ENCODE results near the gene ANKZF1.
"Not testable (repeated sequence)": the region's sequence is repeated elsewhere in the genome, so short reads cannot be mapped to it uniquely, and the experiment has no call there.

ANKZF1 gene, protein sequence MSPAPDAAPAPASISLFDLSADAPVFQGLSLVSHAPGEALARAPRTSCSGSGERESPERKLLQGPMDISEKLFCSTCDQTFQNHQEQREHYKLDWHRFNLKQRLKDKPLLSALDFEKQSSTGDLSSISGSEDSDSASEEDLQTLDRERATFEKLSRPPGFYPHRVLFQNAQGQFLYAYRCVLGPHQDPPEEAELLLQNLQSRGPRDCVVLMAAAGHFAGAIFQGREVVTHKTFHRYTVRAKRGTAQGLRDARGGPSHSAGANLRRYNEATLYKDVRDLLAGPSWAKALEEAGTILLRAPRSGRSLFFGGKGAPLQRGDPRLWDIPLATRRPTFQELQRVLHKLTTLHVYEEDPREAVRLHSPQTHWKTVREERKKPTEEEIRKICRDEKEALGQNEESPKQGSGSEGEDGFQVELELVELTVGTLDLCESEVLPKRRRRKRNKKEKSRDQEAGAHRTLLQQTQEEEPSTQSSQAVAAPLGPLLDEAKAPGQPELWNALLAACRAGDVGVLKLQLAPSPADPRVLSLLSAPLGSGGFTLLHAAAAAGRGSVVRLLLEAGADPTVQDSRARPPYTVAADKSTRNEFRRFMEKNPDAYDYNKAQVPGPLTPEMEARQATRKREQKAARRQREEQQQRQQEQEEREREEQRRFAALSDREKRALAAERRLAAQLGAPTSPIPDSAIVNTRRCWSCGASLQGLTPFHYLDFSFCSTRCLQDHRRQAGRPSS

DNA sequence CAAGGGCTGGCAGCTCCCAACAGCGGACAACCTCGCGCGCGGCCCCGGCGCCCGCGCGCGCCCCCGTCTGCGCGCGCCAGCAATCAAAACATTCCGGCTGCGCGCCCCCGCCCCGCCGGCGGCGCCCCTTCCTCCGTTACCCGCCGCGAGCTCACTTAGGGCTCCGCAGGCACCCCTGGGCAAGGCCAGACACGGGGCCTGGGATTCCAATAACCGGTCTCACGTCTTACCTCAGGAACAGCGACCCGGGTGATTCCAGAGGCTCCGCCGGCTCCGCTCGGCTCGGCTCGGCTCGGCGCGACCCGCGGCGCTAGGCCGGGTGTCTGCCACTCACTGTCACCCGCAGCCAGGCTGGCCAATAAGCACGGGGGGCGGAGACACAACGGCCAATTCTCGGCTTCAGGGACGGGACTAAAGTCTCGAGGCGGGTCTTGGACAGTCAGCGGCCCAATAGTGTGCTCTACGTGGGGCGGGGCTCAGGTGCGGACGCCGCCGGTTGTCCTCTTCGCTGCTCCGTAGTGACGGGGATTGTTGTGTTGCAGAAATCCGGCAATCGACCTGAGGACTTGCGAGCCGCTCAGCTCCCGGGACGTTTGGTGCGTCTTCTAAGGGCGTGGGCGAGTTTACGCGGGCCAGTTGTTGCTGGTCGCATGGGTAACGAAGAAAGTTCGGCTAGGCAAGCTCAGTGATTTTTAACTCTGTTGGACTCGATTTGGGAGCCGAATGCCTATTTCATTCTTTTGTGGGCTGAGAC is at the start of gene ANKZF1, which contains the start of gene ATG9A:
Gene ANKZF1, plus strand, starts transcription at position 502 of the 754 bp plus-strand sequence. CDS start 452 bp downstream, outside the sequence.
Gene ATG9A, minus strand, starts transcription at position 332 of the 754 bp plus-strand sequence. CDS start 1,612 bp downstream, outside the sequence.
- DNase-seq (ENCODE audit: low read depth, low spot score) = peak; percentile 99

DNA sequence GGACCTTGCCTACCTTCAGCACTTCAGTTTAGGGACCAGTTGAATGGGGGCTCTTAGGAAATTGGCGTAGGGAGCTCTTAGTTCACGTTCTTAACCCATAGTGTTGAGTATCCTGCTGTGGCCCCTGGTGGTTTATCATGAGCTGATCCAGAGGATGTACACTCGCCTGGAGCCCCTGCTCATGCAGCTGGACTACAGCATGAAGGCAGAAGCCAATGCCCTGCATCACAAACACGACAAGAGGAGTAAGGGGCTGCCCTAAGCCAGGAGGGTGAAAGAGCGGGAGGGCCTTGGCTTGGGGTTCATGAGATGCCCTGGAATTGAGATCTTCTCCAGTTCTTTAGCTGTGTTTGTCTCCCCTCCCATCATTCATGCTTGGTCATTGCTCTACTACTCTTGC is 48.6 kb upstream of the ANKZF1 start:
- DNase-seq (ENCODE audit: low read depth, low spot score) = no peak

DNA sequence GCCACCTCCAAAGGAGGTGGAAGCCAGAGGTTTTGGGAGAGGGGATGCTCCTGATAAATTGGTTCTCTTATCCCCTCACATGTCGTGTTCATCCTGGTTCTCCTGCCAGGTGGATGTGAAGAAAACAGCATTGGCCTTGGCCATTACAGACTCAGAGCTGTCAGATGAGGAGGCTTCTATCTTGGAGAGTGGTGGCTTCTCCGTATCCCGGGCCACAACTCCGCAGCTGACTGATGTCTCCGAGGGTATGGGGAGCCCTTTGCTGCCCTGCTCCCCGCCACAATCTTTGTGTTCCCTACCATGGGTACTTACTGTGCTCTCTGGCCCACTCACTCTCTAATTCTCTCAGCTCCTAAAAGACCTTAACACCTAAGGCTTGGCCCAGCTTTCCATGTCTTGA is 48.1 kb upstream of the ANKZF1 start:
- DNase-seq (ENCODE audit: low read depth, low spot score) = no peak

DNA sequence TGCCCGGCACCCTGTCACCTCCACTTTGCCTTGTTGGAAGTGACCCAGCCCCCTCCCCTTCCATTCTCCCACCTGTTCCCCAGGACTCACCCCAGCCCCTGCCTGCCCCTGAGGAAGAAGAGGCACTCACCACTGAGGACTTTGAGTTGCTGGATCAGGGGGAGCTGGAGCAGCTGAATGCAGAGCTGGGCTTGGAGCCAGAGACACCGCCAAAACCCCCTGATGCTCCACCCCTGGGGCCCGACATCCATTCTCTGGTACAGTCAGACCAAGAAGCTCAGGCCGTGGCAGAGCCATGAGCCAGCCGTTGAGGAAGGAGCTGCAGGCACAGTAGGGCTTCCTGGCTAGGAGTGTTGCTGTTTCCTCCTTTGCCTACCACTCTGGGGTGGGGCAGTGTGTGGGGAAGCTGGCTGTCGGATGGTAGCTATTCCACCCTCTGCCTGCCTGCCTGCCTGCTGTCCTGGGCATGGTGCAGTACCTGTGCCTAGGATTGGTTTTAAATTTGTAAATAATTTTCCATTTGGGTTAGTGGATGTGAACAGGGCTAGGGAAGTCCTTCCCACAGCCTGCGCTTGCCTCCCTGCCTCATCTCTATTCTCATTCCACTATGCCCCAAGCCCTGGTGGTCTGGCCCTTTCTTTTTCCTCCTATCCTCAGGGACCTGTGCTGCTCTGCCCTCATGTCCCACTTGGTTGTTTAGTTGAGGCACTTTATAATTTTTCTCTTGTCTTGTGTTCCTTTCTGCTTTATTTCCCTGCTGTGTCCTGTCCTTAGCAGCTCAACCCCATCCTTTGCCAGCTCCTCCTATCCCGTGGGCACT is 47.1 kb upstream of the ANKZF1 start:
- no peak for DNase-seq (ENCODE audit: low read depth, low spot score)

DNA sequence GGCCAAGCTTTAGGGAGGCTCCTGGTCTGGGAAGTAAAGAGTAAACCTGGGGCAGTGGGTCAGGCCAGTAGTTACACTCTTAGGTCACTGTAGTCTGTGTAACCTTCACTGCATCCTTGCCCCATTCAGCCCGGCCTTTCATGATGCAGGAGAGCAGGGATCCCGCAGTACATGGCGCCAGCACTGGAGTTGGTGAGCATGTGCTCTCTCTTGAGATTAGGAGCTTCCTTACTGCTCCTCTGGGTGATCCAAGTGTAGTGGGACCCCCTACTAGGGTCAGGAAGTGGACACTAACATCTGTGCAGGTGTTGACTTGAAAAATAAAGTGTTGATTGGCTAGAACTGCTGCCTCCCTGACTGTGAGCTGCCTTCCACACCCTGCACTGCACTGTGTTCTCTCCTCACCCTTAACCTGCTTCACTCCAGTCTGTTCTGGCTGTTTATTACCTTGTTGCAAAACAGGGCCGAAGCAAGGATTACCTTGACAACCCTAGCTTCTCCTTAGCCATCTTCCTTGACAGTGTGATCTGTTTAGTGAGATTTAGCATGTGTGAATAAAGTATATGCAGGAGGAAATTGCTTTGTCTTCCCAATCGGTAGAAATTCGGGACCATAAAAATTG is 46.3 kb upstream of the ANKZF1 start:
- no peak for DNase-seq (ENCODE audit: low read depth, low spot score)

DNA sequence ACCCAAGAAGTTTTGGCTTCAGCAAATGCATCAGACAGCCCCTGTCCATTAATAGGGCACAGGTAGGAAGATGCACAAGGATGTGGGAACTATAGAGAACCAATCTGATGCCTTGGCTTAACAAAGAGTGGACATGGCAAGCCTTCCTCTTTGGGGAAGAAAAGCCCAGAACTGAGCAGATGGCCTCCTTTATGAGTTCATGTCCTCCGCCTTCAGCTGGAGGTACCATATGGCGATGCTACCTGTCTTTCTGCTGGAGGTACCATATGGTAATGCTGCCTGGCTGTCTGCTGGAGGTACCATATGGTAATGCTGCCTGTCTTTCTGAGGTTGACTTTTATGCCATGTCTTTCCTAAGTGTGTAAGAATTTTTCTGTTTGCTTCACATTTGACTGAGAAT is 45.5 kb upstream of the ANKZF1 start:
- no peak for DNase-seq (ENCODE audit: low read depth, low spot score)

DNA sequence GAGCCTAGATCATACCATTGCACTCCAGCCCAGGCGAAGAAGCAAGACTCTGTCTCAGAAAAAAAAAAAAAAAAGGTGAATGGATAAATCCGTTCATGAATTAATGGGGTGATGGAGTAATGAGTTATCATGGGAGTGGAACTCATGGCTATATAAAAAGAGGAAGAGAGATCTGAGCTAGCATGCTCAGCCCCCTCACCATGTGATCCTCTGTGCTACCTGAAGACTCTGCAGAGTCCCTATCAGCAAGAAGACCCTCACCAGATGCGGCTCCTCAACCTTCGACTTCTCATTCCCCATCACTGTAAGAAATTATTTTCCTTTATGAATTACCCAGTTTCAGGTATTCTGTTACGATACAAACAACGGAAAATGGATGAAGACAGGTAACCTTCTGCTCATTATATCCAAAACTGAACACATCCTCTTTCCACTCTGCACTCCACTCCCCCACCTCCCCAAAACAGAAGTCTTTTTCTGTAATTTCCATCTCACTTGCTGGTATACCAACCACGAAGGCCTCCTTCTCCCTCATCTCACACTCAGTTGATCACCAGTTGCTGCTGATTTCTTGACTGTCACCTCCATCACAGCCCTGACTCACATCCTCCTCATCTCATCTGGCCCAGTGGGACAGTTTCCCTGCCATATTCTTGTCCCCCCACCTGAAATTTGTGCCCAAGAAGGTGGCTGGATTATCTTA is 42.7 kb upstream of the ANKZF1 start:
- no peak for DNase-seq (ENCODE audit: low read depth, low spot score)

DNA sequence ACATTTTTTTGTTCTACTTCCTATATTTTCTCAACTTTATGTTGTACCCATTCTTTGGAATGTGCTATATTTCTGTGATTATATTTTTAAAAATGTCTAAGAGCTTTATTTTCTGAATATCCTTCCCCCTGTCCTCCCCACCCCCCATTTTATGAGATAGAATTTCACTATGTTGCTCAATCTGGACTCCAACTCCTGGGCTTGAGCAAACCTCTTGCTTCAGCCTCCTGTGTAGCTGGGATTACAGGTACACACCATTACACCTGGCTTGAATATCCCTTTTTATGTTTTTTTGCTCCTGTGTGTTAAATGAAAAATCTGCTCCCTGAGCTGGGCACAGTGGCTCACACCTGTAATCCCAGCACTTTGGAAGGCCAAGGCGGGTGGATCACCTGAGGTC is 32.2 kb upstream of the ANKZF1 start:
- DNase-seq (ENCODE audit: low read depth, low spot score) = no peak

DNA sequence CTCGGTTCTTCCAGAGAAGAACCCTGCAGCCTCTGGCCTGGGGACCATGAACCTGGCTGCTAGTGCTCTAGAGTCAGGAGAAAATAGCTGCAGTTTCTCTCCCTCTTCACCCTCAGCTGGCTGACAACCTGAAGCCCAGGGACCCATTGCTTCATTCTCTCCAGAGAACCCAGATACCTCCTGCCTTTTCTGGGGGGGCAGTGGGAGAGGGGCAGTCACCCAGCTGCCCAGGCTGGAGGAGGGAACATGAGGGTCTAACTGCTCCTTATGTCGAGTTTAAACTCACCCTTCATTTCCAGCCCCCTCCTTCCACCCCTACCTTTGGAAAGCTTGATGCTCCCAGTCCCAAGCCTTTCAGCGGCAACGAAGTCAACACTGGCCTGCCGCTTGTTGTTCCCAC is 30.6 kb upstream of the ANKZF1 start:
- no peak for DNase-seq (ENCODE audit: low read depth, low spot score)

DNA sequence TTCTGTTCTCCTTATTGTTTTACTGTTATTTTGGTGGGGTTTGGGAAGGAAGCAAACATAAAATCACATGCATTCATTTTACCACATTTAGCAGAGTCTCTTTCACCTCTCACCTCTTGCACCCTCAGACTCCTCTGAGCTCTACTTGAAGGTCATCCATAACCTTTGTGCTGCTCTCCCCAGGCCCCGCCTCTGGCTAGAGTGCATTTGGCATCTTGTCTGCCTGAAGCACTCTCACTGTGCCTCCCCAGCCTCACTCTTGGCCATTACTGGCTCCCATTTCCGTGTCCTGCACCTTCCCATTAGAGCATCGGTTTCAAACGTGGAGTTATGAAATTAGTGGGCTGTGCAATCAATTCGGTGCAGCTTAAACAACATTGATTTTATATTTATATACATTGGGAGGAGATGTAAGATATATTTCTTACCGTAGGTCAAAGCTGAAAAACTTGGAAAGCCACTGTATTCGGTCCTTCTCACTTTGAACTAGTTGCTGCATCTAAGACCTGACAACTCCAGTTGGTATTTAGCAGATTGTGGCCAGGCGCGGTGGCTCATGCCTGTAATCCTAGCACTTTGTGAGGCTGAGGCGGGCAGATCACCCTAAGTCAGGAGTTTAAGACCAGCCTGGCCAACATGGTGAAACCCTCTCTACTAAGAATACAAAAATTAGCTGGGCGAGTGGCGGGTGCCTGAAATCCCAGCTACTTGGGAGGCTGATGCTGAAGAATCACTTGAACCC is 30.0 kb upstream of the ANKZF1 start:
- no peak for DNase-seq (ENCODE audit: low read depth, low spot score)

DNA sequence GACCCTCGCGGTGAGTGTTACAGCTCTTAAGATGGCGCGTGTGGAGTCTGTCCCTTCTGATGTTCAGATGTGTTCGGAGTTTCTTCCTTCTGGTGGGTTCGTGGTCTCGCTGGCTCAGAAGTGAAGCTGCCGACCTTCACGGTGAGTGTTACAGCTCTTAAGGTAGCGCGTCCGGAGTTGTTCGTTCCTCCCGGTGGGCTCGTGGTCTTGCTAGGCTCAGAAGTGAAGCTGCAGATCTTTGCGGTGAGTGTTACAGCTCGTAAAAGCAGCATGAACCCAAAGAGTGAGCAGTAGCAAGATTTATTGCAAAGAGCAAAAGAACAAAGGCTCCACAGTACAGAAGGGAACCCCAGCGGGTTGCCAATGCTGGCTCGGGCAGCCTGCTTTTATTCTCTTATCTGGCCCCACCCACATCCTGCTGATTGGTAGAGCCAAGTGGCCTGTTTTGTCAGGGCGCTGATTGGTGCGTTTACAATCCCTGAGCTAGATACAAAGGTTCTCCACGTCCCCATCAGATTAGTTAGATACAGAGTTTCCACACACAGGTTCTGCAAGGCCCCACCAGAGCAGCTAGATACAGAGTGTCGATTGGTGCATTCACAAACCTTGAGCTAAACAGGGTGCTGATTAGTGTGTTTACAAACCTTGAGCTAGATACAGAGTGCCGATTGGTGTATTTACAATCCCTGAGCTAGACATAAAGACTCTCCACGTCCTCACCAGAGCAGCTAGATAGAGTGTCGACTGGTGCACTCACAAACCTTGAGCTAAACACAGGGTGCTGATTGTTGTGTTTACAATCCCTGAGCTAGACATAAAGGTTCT is 28.9 kb upstream of the ANKZF1 start:
- DNase-seq (ENCODE audit: low read depth, low spot score) = not testable (repeated sequence)

DNA sequence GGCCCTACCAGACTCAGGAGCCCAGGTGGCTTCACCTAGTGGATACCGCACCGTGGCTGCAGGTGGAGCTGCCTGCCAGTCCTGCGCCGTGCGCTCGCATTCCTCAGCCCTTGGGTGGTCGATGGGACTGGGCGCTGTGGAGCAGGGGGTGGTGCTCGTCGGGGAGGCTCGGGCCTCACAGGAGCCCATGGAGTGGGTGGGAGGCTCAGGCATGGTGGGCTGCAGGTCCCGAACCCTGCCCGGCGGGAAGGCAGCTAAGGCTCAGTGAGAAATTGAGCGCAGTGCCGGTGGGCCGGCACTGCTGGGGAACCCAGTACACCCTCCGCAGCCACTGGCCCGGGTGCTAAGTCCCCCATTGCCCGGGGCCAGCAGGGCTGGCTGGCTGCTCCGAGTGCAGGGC is 28.3 kb upstream of the ANKZF1 start:
- DNase-seq (ENCODE audit: low read depth, low spot score) = not testable (repeated sequence)

DNA sequence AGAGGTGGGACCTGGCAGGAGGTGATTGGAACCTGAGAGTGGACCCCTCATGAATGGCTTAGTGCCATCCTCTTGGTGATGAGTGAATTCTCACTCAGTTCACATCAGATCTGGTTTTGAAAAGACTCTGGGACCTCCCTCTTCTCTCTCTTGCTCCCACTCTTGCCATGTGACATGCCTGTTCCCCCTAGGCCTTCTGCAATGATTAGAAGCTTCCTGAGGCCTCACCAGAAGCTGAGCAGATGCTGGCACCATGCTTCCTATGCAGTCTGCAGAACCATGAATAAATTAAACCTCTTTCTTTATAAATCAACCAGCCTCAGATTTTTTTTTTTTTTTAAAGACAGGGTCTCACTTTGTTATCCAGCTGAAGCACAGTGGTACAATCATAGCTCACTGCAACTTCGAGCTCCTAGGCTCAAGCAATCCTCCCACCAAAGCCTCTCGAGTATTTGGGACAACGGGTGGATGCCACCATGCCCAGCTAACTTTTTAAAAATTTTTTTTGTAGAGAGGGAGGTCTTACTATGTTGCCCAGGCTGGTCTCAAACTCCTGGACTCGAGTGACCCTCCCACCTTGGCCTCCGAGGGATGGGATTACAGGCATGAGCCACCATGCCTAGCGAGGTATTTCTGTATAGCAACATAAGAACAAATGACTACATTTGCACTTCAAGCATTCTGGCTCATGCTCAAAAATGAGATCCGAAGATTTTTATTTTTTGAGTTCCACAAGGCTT is 25.0 kb upstream of the ANKZF1 start:
- no peak for DNase-seq (ENCODE audit: low read depth, low spot score)

DNA sequence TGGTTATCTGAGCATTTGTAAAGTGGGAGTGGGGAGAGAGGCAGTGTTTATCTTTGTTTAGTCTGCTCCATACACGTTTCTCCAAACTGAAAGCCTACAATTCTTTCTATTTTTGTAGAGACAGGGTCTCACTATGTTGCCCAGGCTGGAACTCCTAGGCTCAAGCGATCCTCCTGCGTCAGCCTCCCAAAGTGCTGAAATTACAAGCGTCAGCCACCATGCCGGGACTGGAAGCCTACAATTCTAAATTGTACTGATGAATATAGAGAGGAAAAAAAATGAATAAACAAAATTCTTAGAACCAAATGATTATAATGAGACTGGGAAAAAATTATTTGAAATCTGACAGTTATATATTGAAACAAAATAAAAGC is 24.5 kb upstream of the ANKZF1 start:
- DNase-seq (ENCODE audit: low read depth, low spot score) = no peak

DNA sequence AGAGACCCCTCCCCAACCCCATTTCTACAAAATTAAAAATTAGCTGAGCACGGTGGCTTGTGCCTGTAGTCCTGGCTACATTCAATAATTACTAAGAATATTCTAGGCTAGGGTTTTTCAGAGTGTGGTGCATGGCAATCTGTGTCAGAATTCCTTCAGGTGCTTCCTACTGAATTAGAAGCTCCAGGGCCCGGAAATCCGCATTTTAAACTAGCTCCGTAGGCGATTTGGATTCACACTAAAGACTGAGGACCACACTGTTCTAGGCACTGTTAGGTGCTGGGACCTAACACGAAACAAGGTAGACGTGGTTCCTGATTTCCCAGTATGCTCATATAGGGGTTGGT is 23.7 kb upstream of the ANKZF1 start:
- DNase-seq (ENCODE audit: low read depth, low spot score) = no peak

DNA sequence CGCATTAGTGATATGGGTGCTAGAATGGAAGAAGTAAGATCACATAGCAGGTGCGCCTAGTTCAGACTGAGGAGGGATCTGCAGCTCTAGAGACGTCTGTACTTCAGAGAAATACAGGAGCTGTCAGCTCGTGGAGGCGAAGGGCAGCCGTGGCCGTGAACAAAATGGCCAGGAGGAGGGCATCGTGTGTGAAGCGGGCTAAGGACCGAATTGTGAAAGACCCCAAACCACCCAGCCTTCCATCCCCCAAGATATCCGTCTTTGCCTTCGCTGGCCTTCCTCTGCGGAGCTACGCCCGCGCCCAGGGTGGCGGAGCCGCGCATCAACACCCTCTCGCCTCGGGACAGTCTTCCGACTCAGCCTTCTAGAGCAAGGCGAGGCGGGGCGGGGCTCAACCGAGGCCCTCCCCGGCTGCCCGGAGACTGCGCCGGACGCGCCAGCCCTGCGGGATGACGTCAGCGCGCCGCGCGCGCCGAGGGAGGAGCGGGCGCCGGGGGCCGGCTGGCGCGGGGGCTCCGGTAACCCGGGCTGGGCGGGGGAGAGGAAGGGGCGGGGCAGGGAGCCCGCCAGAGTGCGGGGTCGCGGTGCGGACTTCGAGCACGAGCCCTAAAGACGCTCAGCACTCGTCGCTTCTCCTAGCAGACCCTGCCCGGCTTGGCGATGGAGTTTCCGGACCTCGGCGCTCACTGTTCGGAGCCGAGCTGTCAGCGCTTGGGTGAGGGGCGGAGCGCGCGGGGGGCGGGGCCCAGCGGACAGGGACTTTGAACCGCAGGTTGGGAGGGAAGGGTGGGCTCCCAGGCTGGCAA is 23.1 kb upstream of the ANKZF1 start, which contains the start of gene ZFAND2B:
Gene ZFAND2B, plus strand, starts transcription at position 455 of the 806 bp plus-strand sequence. Its CDS starts 206 bp downstream, at position 661.
- DNase-seq (ENCODE audit: low read depth, low spot score) = peak; percentile 99

Measured in astrocyte of the hippocampus (primary cell).